Measurements from ENCODE around the gene ZDHHC23. TPM values are rescaled to one million over a fixed set of nuclear protein-coding genes. Genes with fewer than 3 reads are reported as not detected.
A peak's percentile ranks its signal among the peaks of the same experiment; 100 is the strongest.

The ZDHHC23 gene
- total RNA-seq: 10 to 100 TPM in 3 of 6 experiments, 1 to 10 TPM in 3; 7.0 to 14.6 (median 9.9) TPM
- long read RNA-seq: 0 reads

GRCh38 chr3:113947372-113948014, at the start of gene ZDHHC23:
Gene ZDHHC23, plus strand, starts transcription at chr3:113948013. Its CDS starts 790 bp downstream, at chr3:113948803.
- H3K27me3 ChIP-seq: no peaks in the 10 kb centered on the region
- no peaks in the 10 kb centered on the region for H3K36me3 ChIP-seq
- peak; percentile 93 to 96 (median 96) for DNase-seq
- peak in 1 of 4 donors; percentile 1 for TF ChIP-seq CTCF (IDR thresholded peaks at IDR 0.05)
- TF ChIP-seq POLR2A (IDR thresholded peaks at IDR 0.05): peak; percentile 60
- peak within 1 kb of the TSS; percentile 11 to 74 (median 48) for H3K27ac ChIP-seq
- peak; percentile 91 to 95 (median 94) for ATAC-seq
- peaks cover 0 to 3% (median 0%) of the 10 kb centered on the region in 4 donors for H3K4me1 ChIP-seq
- intact Hi-C loops (cut with DNase I): no loop called here
- H3K9me3 ChIP-seq: no peaks in the 10 kb centered on the region
- 0% methylated on average over 5 of the region's 80 CpGs for WGBS (ENCODE audit: insufficient coverage, low coverage, low lambda C conversion rate, missing lambda C conversion rate)
- H3K4me3 ChIP-seq: peak within 1 kb of the TSS; percentile 68 to 88 (median 87)

GRCh38 chr3:113898892-113899291, 48.9 kb upstream of the ZDHHC23 start:
- DNase-seq (no peak), ATAC-seq (peak in 3 of 4 donors; percentile 14 to 29 (median 21))
- intact Hi-C loops (cut with DNase I): no loop called here
- no peaks in the 10 kb centered on the region for H3K9me3 ChIP-seq
- H3K27ac ChIP-seq: peak overlapping the region in 2 of 3 donors; percentile 65 to 72
- no peaks in the 10 kb centered on the region for H3K27me3 ChIP-seq
- TF ChIP-seq CTCF (IDR thresholded peaks at IDR 0.05) (no peak), POLR2A (IDR thresholded peaks at IDR 0.05) (no peak)
- H3K4me1 ChIP-seq: peaks cover 0 to 5% (median 0%) of the 10 kb centered on the region in 4 donors
- WGBS (ENCODE audit: insufficient coverage, low coverage, low lambda C conversion rate, missing lambda C conversion rate): 23% methylated on average over 2 of the region's 2 CpGs
- peak overlapping the region in 2 of 3 donors; percentile 40 to 54 for H3K4me3 ChIP-seq
- H3K36me3 ChIP-seq: no peaks in the 10 kb centered on the region

GRCh38 chr3:113906568-113907140, 41.2 kb upstream of the ZDHHC23 start:
- DNase-seq (no peak), ATAC-seq (no peak)
- intact Hi-C loops (cut with DNase I): no loop called here
- H3K4me1 ChIP-seq: no peaks in the 10 kb centered on the region
- H3K4me3 ChIP-seq: no peak overlapping the region
- no peaks in the 10 kb centered on the region for H3K9me3 ChIP-seq
- no peak overlapping the region for H3K27ac ChIP-seq
- peaks cover 0 to 4% (median 0%) of the 10 kb centered on the region in 4 donors for H3K36me3 ChIP-seq
- WGBS (ENCODE audit: insufficient coverage, low coverage, low lambda C conversion rate, missing lambda C conversion rate): 91% methylated on average over 4 of the region's 4 CpGs
- no peak for TF ChIP-seq CTCF (IDR thresholded peaks at IDR 0.05)
- TF ChIP-seq POLR2A (IDR thresholded peaks at IDR 0.05): no peak
- H3K27me3 ChIP-seq: no peaks in the 10 kb centered on the region

- peaks cover 0 to 6% (median 0%) of the 10 kb centered on the region in 4 donors for H3K4me1 ChIP-seq
- ATAC-seq: no peak
- H3K36me3 ChIP-seq: peaks cover 0 to 4% (median 0%) of the 10 kb centered on the region in 4 donors
- intact Hi-C loops (cut with DNase I): no loop called here
- no peak overlapping the region for H3K27ac ChIP-seq
- no peak for DNase-seq
- no peak overlapping the region for H3K4me3 ChIP-seq
- H3K27me3 ChIP-seq: no peaks in the 10 kb centered on the region
- no peaks in the 10 kb centered on the region for H3K9me3 ChIP-seq
- TF ChIP-seq CTCF (IDR thresholded peaks at IDR 0.05): no peak
These were observed 39.7 kb upstream of the ZDHHC23 start for GRCh38 chr3:113908133-113908532.
